ENCODE measurements around the gene ITPK1.

- TF ChIP-seq CTCF (IDR thresholded peaks at IDR 0.05) (no peak), POLR2A (IDR thresholded peaks at IDR 0.05) (no peak)
Observed at GRCh38 chr14:93023039-93023438, 92.7 kb downstream of the ITPK1 start.

Measured in thyroid gland (tissue), 4 donors.